CD4-positive, alpha-beta T cell treated with Interleukin-12 subunit alpha and Interleukin-12 subunit beta, for 1 hour (primary cell): ENCODE results near the gene DEFB132.

Experiments
- DNase-seq: peaks from one replicate; pipeline ENCODE4 v3.0.0-alpha.2; 2020

The DEFB132 gene

GRCh38 chr20:297925-298775, 40.6 kb downstream of the DEFB132 start:
- DNase-seq, result peak; percentile 51

GRCh38 chr20:298776-299391, 41.4 kb downstream of the DEFB132 start:
- no peak for DNase-seq

GRCh38 chr20:300345-300990, 42.9 kb downstream of the DEFB132 start:
- DNase-seq, result no peak

- DNase-seq, result no peak
These were observed 44.6 kb downstream of the DEFB132 start for GRCh38 chr20:301886-302848.

- DNase-seq, result no peak
These were observed 48.2 kb downstream of the DEFB132 start for GRCh38 chr20:305745-306144.

GRCh38 chr20:308427-309038, 51.0 kb downstream of the DEFB132 start:
- DNase-seq, result no peak

GRCh38 chr20:309306-309840, 51.8 kb downstream of the DEFB132 start:
- DNase-seq, result no peak

GRCh38 chr20:309841-310644, 52.5 kb downstream of the DEFB132 start:
- peak; percentile 81 for DNase-seq

GRCh38 chr20:310645-311044, 53.1 kb downstream of the DEFB132 start:
- no peak for DNase-seq
